ENCODE results near the gene RBCK1.
"Not testable (repeated sequence)": the region's sequence is repeated elsewhere in the genome, so short reads cannot be mapped to it uniquely, and the experiment has no call there.

The RBCK1 gene

DNA sequence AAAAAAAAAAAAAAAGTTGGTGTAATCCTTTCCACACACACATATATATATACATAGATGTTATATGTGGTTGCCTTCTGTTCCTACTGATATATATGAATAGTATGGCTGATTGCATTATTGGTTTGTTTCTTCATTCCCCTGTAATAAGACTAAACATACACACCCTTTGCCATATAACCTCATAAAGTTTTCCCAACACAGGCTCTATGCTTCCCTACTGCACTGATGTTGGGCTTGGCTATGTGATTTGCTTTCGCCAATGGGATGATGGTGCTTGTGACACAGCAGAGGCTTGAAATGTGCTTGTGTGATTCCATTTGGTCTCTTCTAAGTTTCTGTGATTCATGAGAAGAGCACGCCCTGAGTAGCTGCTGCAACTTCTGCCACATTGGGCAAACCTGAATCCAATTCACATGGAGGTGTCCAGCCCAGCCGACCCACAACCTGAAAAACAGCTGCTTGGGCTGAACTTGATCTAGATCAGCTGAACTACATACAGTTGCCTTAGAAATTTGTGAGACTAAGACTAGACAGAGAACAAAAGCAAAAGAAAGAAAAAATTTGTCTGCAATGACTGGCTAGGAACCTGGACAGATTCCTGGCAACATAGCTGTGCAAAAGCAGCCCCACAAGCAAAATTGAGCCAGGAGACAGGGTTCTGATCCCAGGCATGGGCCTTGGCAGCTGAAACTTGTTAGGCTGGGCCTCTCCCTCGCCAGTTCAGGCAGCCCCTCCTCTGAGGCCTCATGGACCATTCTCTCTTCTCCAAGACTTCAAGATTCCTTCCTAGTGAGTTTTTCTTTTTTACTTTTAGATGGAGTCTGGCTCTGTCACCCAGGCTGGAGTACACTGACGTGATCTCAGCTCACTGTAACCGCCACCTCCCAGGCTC lies 67.6 kb downstream of the RBCK1 start:
- no peak for DNase-seq

DNA sequence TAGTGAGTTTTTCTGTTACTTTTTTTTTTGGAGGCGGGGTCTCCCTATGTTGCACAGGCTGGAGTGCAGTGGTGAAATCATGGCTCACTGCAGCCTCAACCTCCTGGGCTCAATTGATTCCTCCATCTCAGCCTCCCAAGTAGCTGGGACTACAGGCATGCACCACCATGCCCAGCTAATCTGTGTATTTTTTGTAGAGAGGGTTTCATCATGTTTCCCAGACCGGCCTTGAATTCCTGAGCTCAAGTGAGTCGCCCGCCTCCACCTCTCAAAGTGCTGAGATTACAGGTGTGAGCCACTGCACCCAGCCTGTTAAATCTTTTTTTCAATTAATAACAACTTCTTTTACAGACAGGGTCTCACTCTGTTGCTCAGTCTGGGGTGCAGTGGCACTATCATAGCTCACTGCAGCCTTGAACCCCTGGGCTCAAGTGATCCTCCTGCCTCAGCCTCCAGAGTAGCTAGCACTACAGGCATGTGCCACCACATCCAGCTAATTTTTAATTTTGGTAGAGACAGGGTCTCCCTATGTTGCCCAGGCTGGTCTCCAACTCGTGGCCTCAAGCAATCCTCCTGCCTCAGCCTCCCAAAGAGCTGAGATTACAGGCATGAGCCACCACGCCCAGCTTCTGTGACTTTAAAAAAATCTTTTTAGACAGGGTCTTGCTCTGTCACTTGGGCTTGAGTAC lies 68.6 kb downstream of the RBCK1 start:
- not testable (repeated sequence) for DNase-seq

DNA sequence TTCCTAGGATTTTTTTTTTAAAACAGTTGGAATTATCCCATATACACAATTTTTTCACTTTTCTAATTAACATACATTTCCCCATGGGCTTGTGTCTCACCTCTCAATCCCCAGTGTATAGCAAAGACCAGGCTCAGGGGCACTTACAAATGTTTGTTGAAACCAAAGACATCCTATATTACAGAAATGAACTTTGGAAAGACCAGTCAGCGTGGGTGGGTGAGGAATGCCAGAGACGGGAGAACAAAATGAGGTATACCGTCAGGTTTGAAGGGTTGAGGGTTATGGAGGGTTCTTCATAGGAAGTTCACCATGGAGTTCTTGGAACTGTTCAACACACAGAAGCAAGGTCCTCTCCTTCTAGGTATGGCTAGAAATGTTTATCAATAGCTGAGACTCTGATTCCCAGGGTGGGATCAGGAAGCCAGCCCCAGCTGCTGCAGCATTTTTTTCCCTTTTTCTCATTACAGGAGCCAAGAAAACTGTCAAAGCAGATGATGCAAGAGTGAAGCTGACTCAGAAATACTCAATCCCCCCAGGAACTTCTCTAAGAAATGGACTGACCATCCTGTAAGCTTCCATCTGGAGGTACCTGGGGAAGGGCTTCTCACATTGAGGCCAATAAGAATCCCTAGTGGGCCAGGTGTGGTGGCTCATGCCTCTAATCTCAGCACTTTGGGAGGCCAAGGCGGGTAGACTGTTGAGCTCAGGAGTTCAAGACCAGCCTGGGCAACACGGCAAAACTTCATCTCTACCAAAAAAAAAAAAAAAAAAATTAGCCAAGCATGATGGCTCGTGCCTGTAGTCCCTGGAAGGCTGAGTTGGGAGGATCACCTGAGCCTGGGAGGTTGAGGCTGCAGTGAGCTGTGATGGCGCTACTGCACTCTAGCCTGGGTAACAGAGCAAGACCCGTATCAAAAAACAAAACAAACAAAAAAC lies 70.2 kb downstream of the RBCK1 start:
- no peak for DNase-seq

DNA sequence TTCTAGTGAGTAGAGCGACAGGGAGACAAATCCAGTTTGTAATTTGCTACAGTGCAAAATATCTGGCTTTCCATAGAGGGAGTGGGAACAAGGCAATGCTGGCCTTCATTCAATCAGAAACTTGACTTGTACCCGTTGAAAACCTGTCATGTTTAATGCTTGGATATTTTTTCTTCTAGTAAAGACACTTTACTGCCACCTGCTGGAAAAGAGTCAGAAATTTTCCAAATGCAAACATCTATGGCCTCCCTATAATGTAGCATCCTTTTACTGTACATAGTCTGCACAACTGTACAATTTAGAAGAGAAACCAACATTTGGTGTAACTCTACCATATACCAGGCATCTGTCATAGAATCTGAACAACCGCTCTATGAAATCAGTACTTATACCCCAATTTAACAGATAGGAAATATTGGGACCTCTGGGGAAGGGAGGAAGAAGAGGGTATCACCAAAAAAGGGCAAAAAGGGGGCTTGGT lies 70.9 kb downstream of the RBCK1 start:
- DNase-seq, result peak; percentile 5

DNA sequence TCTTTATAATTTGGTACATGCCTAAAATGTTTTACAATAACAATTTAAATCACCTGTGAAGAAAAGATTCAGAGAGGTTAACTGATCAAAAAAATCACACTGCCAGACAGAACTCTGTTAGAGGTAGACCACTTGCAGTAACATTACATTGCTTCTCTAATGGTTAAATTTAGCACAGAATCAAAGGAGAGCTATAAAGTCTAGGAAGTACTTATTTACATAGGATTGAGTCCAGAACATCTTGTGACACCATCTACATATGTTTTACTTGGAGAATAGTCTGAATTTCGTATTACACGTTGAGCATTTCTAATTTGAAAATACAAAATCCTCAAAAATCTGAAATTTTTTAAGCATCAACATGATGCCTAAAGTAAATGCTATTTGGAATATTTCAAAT lies 71.4 kb downstream of the RBCK1 start:
- no peak for DNase-seq

DNA sequence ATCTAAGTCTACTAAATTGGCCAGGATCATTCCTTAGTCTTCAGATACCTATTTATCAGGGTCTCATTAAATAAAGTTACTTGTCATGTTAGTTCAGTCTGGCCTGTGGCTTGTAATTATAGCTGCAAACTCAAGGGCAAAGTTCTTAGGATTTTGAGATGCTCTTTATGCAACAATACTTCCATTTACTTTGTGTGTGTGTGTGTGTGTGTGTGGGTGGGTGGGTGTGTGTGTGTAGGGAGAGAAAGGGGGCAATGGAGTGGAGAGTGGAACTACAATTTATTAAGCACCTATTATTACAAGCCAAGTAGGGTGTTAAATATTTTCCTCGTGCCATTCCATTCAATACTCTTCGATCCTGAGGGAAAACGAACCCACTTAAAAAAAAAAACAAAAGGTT lies 71.9 kb downstream of the RBCK1 start:
- no peak for DNase-seq

DNA sequence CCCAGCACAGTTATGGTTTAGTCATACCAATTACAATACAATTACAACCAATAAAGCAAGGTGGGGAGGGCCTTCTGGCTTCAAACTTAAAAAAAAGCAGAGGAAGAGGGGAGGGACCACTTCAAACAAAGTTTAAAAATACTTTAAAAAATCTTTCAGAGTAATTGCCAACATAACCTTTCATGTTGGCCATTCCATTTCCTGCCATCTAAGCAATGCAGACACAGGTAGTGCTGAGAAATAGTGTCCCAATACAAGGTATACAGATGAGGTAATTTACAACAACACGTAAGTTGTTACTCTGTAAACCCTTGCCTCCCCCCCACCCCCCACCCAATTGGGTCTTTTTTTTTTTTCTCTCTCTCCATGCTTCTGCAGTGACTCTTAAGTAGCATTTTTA lies 73.1 kb downstream of the RBCK1 start:
- DNase-seq, result no peak
